HCT116 (cell line): ENCODE results near the gene SMPDL3A. TPM values are rescaled to one million over a fixed set of nuclear protein-coding genes. Genes with fewer than 3 reads are reported as not detected.

ENCODE experiments used
- ATAC-seq: fragments of 200-7000 bp; cut with Tn5 transposase; 2 replicates; pipeline ENCODE4 v1.9.1; 2020; ENCODE audit warnings: mild to moderate bottlenecking, moderate library complexity
- BruUV-seq: library from RNA; stranded (reverse); fragments of 400-500 nt; replicated peaks from 2 replicates; lab custom pipeline; 2021; lab: Mats Ljungman, UMichigan
- CTCF ChIA-PET: fragments of 300-600 bp; sonication (Branson Sonifier 250); formaldehyde crosslinking; loops from one replicate; lab custom pipeline; 2021; ENCODE audit warnings: antibody characterized with exemption; lab: Charles Lee
- POLR2A ChIA-PET: fragments of 300-600, 350-600 bp; sonication (Branson Sonifier 250); formaldehyde crosslinking; loops from one replicate; lab custom pipeline; 2021; ENCODE audit warnings: antibody characterized with exemption; lab: Charles Lee
- RAD21 ChIA-PET, 2 experiments: fragments of 300-600 bp; sonication (Branson Sonifier 250); formaldehyde crosslinking; loops; one replicate each; lab custom pipeline; 2023; ENCODE audit warnings: low total read pairs in 2 of 2; ENCODE audit not compliant: uncharacterized antibody in 2 of 2, unreplicated experiment in 2 of 2, low non-redundant PET in 1 of 2; lab: Charles Lee
- DNase-seq: peaks from one replicate; pipeline ENCODE4 v3.0.0-alpha.2; 2010; ENCODE audit warnings: low read depth, low spot score
- H2AFZ ChIP-seq: fragments of 200-600 bp; shearing (Covaris generic), sonication (generic); 2 replicates; pipeline ENCODE4 v1.6.1; 2017; ENCODE audit warnings: low read depth, mixed run types, mixed read lengths, antibody characterized with exemption, low read length; ENCODE audit not compliant: poor library complexity, severe bottlenecking
- H3K27ac ChIP-seq: 2 replicates; pipeline ENCODE4 v1.5.1; 2012; ENCODE audit warnings: low read depth, low read length
- H3K27me3 ChIP-seq: fragments of 200-600 bp; sonication (generic); 2 replicates; pipeline ENCODE4 v1.6.1; 2016; ENCODE audit warnings: mixed run types, low read length, mixed read lengths; ENCODE audit not compliant: insufficient read depth
- H3K36me3 ChIP-seq, 2 experiments: fragments of 200-500 bp in 1 of 2; fragments of 200-600 bp in 1 of 2; sonication (Bioruptor generic) in 1 of 2; sonication (generic) in 1 of 2; 2 replicates each; pipeline versions ENCODE4 v1.5.1 to v1.6.1; 2014 to 2016; ENCODE audit warnings: low read length in 2 of 2, inconsistent platforms in 1 of 2, mixed read lengths in 1 of 2, mixed run types in 1 of 2; ENCODE audit not compliant: insufficient read depth in 2 of 2, control insufficient read depth in 1 of 2
- H3K4me1 ChIP-seq, 2 experiments: fragments of 200-600 bp in 1 of 2; sonication (generic) in 1 of 2; 2 replicates each; pipeline versions ENCODE4 v1.5.1 to v1.6.1; 2012 to 2017; ENCODE audit warnings: low read length in 2 of 2, inconsistent platforms in 1 of 2, mild to moderate bottlenecking in 1 of 2, mixed read lengths in 1 of 2, mixed run types in 1 of 2, moderate library complexity in 1 of 2; ENCODE audit not compliant: insufficient read depth in 2 of 2, control insufficient read depth in 1 of 2
- H3K4me2 ChIP-seq: fragments of 200-600 bp; sonication (generic); 2 replicates; pipeline ENCODE4 v1.6.1; 2017; ENCODE audit warnings: mixed run types, low read length, mixed read lengths
- H3K4me3 ChIP-seq, 2 experiments: fragments of 200-600 bp in 1 of 2; sonication (generic) in 1 of 2; replicated peaks in 1 of 2; 2 replicates each; pipeline ENCODE4 v1.5.1; 2011 to 2016; ENCODE audit warnings: low read length in 2 of 2, control low read depth in 1 of 2, low read depth in 1 of 2, mild to moderate bottlenecking in 1 of 2, mixed read lengths in 1 of 2, mixed run types in 1 of 2
- H3K79me2 ChIP-seq: fragments of 200-600 bp; sonication (generic); 2 replicates; pipeline ENCODE4 v1.6.1; 2017; ENCODE audit warnings: mild to moderate bottlenecking, mixed run types, low read length, moderate library complexity, mixed read lengths; ENCODE audit not compliant: insufficient read depth
- H3K9ac ChIP-seq: fragments of 200-600 bp; sonication (generic); 2 replicates; pipeline ENCODE4 v1.6.1; 2016; ENCODE audit warnings: low read length, mixed read lengths
- H3K9me2 ChIP-seq: fragments of 200-600 bp; sonication (generic), shearing (Covaris generic); 2 replicates; pipeline ENCODE4 v1.6.1; 2017; ENCODE audit warnings: mixed run types, mild to moderate bottlenecking, moderate library complexity; ENCODE audit not compliant: insufficient read depth
- H3K9me3 ChIP-seq, 2 experiments: fragments of 200-500 bp in 1 of 2; fragments of 200-600 bp in 1 of 2; sonication (Bioruptor generic) in 1 of 2; sonication (generic) in 1 of 2; 2 replicates each; pipeline ENCODE4 v1.6.1; 2014 to 2017; ENCODE audit warnings: low read length in 2 of 2, mixed read lengths in 2 of 2, inconsistent platforms in 1 of 2, low read depth in 1 of 2, mild to moderate bottlenecking in 1 of 2, mixed run types in 1 of 2, moderate library complexity in 1 of 2; ENCODE audit not compliant: control insufficient read depth in 1 of 2, insufficient read depth in 1 of 2
- H4K20me1 ChIP-seq: fragments of 200-600 bp; sonication (generic), shearing (Covaris generic); 2 replicates; pipeline ENCODE4 v1.6.1; 2017; ENCODE audit warnings: mixed run types, mild to moderate bottlenecking, moderate library complexity; ENCODE audit not compliant: insufficient read depth
- EZH2phosphoT487 ChIP-seq: fragments of 200-600 bp; IDR thresholded peaks from 2 replicates; pipeline ENCODE4 v1.6.1; 2018; ENCODE audit warnings: antibody characterized with exemption, borderline replicate concordance
- FOSL1 ChIP-seq: IDR thresholded peaks from 2 replicates; pipeline ENCODE4 v1.6.1; 2012; ENCODE audit warnings: low read depth
- JUND ChIP-seq: IDR thresholded peaks from 2 replicates; pipeline ENCODE4 v1.6.1; 2012
- RAD21 ChIP-seq: IDR thresholded peaks from 2 replicates; pipeline ENCODE4 v1.6.1; 2012; ENCODE audit warnings: low read depth, mild to moderate bottlenecking
- SP1 ChIP-seq: IDR thresholded peaks from 2 replicates; pipeline ENCODE4 v1.6.1; 2012; ENCODE audit warnings: low read depth
- SRF ChIP-seq: IDR thresholded peaks from 2 replicates; pipeline ENCODE4 v1.6.1; 2012; ENCODE audit warnings: low read depth
- intact Hi-C: fragments of 100-400 bp; cut with micrococcal nuclease; formaldehyde crosslinking; loops from 2 replicates; pipeline ENCODE4 v1.10.0; 2022
- total RNA-seq: library from RNA; stranded (reverse); gene quantifications from one replicate; pipeline ENCODE4 v1.2.1, GENCODE V29; 2021; ENCODE audit not compliant: unreplicated experiment
- TF ChIP-seq, protein P1 (sequence below), 3 experiments: fragments of 200-600 bp in 1 of 3; sonication (generic) in 1 of 3; IDR thresholded peaks in 2 of 3; conservative IDR thresholded peaks in 1 of 3; 2 replicates each; pipeline ENCODE4 v1.5.1; 2012 to 2017; ENCODE audit warnings: low read depth in 2 of 3, low read length in 2 of 3, antibody characterized with exemption in 1 of 3, borderline replicate concordance in 1 of 3, control low read depth in 1 of 3, mild to moderate bottlenecking in 1 of 3, mixed read lengths in 1 of 3, mixed run types in 1 of 3, moderate library complexity in 1 of 3; ENCODE audit not compliant: insufficient read depth in 1 of 3
- TF ChIP-seq, protein P2 (sequence below): IDR thresholded peaks from 2 replicates; pipeline ENCODE4 v1.6.1; 2012; ENCODE audit warnings: low read depth

Gene SMPDL3A
- total RNA-seq, 1 experiment from 2014 or later = 2.4 TPM

DNA sequence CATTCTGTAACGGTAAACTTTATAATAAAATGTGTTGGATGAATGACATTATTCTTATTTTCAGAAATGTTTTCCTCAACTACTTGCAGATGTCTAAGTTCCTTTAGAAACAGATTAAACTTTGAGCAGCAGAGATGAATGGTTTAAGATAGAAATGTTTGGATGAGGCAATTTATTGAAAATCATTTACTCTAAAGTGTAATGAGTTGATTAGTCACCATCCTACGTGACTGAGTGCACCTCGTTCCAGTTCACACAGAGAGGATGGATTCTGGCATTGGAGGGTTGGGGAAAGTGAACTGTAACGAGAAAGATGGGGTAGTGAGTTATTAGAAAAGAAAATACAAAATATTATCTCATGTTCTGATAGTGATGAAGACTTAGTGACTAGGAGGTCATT is 28.7 kb downstream of the SMPDL3A start:
- Histone ChIP-seq H3K27me3 (no peaks in the 10 kb centered on the region), H3K9me3 (no peaks in the 10 kb centered on the region), H3K4me2 (no peak overlapping the region), H3K79me2 (no peaks in the 10 kb centered on the region), H4K20me1 (no peaks in the 10 kb centered on the region), H3K9me2 (no peaks in the 10 kb centered on the region), H2AFZ (no peak overlapping the region), H3K9ac (no peak overlapping the region), H3K4me1 (no peaks in the 10 kb centered on the region), H3K36me3 (no peaks in the 10 kb centered on the region)
- no TSS peak for BruUV-seq
- POLR2A ChIA-PET = interaction anchor here (0.9 kb wide), 1 partner anchor 19 kb away, joined by 3 read pairs; no protein-coding TSS in a partner anchor
- RAD21 ChIA-PET = no interaction called here
- intact Hi-C loops = no loop called here
- CTCF ChIA-PET = interaction anchor here (0.7 kb wide), 1 partner anchor 22 kb away, joined by 4 read pairs; no protein-coding TSS in a partner anchor
- ATAC-seq = no peak
- TF ChIP-seq, protein P1, sequence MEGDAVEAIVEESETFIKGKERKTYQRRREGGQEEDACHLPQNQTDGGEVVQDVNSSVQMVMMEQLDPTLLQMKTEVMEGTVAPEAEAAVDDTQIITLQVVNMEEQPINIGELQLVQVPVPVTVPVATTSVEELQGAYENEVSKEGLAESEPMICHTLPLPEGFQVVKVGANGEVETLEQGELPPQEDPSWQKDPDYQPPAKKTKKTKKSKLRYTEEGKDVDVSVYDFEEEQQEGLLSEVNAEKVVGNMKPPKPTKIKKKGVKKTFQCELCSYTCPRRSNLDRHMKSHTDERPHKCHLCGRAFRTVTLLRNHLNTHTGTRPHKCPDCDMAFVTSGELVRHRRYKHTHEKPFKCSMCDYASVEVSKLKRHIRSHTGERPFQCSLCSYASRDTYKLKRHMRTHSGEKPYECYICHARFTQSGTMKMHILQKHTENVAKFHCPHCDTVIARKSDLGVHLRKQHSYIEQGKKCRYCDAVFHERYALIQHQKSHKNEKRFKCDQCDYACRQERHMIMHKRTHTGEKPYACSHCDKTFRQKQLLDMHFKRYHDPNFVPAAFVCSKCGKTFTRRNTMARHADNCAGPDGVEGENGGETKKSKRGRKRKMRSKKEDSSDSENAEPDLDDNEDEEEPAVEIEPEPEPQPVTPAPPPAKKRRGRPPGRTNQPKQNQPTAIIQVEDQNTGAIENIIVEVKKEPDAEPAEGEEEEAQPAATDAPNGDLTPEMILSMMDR (IDR thresholded peaks at IDR 0.05 in 2 of 3, conservative IDR thresholded peaks at IDR 0.05 in 1 of 3; ENCODE audit: borderline replicate concordance in 1 of 3, insufficient read depth in 1 of 3, low read depth in 2 of 3, low read length in 2 of 3) = no peak
- no peak for TF ChIP-seq SP1
- TF ChIP-seq EZH2phosphoT487 = no peak
- TF ChIP-seq, protein P2, sequence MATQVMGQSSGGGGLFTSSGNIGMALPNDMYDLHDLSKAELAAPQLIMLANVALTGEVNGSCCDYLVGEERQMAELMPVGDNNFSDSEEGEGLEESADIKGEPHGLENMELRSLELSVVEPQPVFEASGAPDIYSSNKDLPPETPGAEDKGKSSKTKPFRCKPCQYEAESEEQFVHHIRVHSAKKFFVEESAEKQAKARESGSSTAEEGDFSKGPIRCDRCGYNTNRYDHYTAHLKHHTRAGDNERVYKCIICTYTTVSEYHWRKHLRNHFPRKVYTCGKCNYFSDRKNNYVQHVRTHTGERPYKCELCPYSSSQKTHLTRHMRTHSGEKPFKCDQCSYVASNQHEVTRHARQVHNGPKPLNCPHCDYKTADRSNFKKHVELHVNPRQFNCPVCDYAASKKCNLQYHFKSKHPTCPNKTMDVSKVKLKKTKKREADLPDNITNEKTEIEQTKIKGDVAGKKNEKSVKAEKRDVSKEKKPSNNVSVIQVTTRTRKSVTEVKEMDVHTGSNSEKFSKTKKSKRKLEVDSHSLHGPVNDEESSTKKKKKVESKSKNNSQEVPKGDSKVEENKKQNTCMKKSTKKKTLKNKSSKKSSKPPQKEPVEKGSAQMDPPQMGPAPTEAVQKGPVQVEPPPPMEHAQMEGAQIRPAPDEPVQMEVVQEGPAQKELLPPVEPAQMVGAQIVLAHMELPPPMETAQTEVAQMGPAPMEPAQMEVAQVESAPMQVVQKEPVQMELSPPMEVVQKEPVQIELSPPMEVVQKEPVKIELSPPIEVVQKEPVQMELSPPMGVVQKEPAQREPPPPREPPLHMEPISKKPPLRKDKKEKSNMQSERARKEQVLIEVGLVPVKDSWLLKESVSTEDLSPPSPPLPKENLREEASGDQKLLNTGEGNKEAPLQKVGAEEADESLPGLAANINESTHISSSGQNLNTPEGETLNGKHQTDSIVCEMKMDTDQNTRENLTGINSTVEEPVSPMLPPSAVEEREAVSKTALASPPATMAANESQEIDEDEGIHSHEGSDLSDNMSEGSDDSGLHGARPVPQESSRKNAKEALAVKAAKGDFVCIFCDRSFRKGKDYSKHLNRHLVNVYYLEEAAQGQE = no peak
- TF ChIP-seq JUND = no peak
- TF ChIP-seq FOSL1 = no peak
- no peak for TF ChIP-seq RAD21
- TF ChIP-seq SRF = no peak
- TF ChIP-seq, all 23 proteins: peak for 0
- DNase-seq = no peak
- Histone ChIP-seq H3K4me3 (no peak overlapping the region), H3K27ac (no peak overlapping the region)
